Panc1 (cell line): ENCODE data around the gene ATP6V0E2.

Experiments
- CTCF ChIP-seq: fragments of 450-650 bp; IDR thresholded peaks from 2 replicates; pipeline ENCODE4 v1.5.1; 2017; ENCODE audit warnings: mild to moderate bottlenecking
- POLR2AphosphoS5 ChIP-seq: IDR thresholded peaks from 2 replicates; pipeline ENCODE4 v1.6.1; 2012; ENCODE audit warnings: mild to moderate bottlenecking, low read depth, low read length, moderate library complexity
- REST ChIP-seq, 2 experiments: IDR thresholded peaks; 2 replicates each; pipeline ENCODE4 v1.6.1; 2011 to 2012; ENCODE audit warnings: low read depth in 2 of 2, control low read depth in 1 of 2, low read length in 1 of 2, mild to moderate bottlenecking in 1 of 2, moderate library complexity in 1 of 2; ENCODE audit not compliant: insufficient read depth in 1 of 2
- SIN3A ChIP-seq: IDR thresholded peaks from 2 replicates; pipeline ENCODE4 v1.6.1; 2012; ENCODE audit warnings: low read depth, mild to moderate bottlenecking, low read length, moderate library complexity, borderline replicate concordance; ENCODE audit not compliant: insufficient read depth
- TCF7L2 ChIP-seq: IDR thresholded peaks from 2 replicates; pipeline ENCODE4 v1.6.1; 2011; ENCODE audit warnings: mild to moderate bottlenecking, low read depth, low read length, inconsistent platforms

GRCh38 chr7:149883452-149883861 lies 9.7 kb downstream of the ATP6V0E2 start:
- TF ChIP-seq CTCF, result peak; percentile 92
- TF ChIP-seq POLR2AphosphoS5, result no peak
- TF ChIP-seq TCF7L2, result no peak
- TF ChIP-seq SIN3A, result no peak
- TF ChIP-seq REST (IDR thresholded peaks at IDR 0.05; ENCODE audit: insufficient read depth in 1 of 2, low read depth in 2 of 2, low read length in 1 of 2), result no peak
